GM18907 (cell line): ENCODE measurements around the gene PRELID1.

Experiments used
- ATAC-seq: cut with Tn5 transposase; IDR thresholded peaks from one replicate; pipeline ENCODE4 v1.9.1; 2021; ENCODE audit warnings: mild to moderate bottlenecking, moderate library complexity; ENCODE audit not compliant: unreplicated experiment

PRELID1 gene

DNA sequence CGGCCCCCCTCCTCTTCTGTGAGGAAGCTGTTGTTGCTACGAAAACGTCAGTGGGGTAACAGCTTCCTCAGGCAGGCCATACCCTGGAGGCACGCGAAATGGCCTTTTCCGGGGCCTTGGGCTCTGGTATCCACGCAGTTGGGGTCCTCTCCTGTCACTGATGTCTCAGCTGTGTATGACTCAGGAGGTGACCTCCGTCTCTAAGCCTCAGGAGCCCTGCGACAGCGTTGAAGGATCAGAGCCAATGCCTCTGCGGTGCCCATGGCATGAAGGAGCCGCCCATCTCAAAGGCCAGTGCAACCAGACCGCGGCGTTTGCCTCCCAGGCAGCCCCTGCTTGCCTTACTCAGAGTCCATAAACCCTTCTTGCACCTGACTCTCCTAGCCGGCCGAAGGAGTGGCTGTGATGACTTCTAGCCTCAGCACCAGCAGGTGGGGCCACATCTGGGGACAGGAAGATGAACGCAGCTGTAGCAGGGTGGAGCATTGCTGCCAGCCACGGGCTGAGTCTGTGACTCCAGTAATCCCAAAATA, 9.1 kb downstream of the PRELID1 start:
- ATAC-seq, result peak; percentile 24

DNA sequence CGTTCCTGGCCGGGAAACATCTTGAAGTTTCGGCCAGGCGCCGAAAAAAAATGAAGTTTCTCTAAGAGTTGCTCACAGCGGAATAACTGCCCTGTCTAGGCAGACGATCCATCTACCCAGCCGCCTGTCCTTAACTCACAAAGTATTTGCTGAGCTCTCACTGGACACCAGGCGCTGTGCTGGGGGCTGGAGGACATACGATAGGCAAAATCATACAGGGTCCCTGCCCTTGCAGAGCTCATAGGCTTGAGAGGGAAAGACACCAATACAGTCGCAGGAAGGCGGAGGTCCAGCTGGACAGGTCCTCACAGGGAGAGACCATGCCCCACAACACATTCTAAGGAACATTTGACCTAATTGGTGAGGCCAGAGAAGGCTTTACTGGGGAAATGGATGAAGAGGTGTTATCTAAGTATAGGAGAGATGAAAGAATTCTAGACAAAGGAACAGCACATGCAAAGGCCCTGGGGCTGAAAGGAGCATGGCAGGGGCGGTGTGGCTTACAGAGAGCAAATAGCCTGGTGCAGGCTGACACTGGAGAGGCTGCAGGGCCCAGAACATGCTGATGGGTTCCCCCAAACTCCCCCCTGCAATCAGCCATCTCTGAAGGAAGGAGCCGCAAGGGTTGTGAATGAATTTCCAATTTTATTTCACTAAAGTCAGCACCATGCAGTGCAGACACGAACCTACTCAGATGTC, 10.1 kb downstream of the PRELID1 start:
- no peak for ATAC-seq

DNA sequence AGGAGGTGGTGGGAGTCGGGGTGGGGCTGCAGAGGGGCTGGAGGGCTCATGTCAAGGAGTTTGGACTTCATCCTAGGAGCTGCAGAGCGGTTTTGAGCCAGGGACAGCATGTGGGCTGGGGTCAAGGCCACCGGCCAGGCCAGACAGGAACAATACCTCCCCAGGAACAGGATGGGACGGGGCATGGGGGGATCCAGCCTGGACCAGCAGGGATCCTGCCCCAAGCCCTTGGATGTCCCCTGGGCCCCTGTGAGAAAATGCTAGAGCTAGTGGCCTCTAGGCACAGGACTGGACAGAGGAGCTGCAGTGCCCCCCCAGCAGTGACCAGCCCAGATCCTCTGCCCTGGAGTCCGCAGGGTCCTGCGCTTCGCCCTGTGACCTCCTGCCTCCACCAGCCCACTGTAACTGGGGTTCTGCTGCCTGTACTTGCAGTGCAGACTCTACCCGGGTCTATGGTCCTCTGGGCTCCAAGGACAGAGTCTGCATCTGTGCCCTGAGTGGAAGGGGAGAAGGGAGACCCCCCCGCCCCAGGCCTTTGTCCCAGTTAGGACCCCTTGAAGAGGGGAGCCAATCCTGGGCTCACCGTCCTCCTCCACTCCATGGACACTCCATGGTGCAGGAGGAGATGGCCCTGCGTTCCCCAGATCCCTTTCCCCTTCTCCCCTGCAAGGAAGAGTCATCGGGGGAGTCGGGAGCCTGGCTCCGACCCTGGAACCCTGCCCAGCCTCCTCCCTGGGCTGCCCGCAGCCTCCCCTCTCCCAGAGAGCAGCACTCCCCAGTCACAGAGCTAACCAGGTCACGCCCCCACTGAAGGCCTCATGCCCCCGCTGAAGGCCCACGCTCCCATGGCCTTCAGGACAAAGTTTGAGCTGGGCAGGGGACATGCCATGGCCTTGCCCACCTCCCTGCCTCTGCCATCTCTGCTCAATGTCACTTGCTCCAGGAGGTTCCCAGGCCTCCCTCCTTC, 11.1 kb downstream of the PRELID1 start:
- ATAC-seq, result no peak

DNA sequence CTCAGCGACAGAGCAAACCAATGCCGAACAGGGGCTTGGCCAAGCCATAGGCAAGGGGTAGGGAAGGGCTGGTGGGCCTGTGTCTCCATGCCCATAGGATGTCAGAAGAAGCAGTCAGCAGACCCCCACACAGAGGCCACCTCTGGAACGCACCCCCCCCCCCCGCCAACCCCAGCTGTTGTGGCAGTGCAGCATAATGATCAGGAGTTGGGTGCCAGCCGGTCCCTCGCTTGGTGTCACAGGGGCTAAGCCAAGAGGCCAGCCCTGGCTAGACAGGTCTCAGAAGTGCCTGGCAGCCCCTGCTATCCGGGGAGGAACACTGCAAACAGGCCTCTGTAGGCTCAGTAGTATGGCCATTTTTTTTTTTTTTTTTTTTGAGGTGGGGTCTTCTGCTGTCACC, 11.8 kb downstream of the PRELID1 start:
- no peak for ATAC-seq

DNA sequence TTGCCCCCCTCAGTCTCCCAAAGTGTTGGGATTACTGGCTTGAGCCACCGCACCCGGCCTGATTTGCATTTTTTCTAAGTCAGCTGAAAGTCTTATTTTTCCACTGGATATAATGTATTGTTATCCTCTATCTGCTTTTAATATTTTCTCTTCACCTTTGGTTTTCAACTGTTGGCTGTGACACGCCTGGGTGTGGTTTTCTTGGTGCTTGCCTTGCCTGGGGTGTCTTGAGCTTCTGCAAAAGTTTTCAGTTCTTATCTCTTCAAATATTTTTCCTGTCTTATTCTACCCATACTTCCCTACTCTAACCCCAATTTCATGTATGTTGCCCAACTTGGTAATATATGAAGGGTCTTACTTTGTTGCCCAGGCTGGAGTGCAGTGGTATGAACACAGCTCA, 12.4 kb downstream of the PRELID1 start:
- no peak for ATAC-seq

DNA sequence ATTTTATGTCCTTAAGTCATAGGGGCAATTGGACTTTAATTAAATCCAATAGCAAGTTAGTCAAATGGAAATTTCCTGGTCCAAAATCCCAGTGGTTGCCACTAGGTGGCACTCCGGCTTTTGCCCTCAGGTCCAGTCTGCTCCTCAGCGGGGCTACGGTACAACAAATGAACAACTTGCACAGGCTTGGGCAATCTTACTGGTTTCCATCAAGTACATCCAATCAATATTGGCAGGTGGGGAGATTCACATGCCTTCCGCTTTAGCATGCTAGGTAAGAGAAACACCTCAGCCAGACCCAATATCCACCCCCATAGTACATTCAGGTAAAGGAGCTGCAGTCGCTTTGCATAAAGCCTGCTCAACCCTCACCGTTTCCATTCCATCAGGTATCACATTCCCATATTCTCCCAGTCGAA, 14.4 kb downstream of the PRELID1 start:
- ATAC-seq, result no peak

DNA sequence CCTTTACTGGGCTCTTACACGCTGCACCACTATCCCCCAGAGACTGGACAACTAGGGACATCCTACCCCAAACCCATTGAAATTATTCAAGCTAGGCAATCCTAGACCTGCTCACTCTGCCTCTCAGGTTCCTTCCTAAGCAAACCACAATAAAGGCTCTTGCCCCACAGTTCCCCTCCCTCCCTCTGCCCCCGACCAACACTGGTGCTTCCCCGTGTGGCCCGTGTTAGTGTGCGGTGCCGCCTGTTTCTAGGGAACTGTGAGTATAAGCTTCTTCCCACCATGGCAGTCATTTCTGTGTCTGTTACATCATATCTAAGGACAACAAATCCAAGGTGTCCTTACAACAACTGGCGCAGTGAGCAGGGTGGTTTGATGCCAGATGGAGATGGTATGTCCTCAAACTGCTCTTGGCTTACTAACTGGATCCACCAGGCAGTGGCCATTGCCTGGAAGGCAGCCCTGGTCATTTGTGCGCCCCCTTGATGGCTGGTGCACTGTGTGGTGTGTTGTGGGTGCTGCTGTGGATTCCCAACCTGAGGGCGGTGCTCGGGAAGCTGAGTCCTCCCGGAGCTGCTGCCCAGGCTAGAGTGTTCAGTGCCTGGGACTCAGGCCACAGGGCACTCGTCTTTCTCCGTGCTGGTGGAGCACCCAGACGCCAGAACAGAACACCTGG, 16.5 kb downstream of the PRELID1 start:
- ATAC-seq, result no peak

DNA sequence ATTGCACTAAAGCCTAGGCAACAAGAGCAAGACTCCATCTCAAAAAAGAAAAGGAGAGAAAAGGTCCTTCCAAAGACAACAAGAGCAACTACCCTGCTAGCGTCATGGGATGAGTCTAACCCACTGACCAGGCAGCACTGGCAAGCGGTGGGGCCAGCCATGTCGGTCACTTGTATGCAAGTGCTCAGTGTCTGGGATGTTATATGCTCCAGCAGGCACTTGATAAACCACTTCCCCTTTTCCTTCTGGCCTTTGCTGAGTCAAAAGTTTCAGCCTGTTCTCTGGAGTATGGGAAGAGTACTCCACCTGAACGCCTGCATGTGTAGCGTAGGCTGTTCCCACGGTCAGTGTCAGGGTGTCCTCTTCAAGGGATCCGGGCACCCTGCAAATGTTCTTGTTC, 17.3 kb downstream of the PRELID1 start:
- ATAC-seq, result no peak

DNA sequence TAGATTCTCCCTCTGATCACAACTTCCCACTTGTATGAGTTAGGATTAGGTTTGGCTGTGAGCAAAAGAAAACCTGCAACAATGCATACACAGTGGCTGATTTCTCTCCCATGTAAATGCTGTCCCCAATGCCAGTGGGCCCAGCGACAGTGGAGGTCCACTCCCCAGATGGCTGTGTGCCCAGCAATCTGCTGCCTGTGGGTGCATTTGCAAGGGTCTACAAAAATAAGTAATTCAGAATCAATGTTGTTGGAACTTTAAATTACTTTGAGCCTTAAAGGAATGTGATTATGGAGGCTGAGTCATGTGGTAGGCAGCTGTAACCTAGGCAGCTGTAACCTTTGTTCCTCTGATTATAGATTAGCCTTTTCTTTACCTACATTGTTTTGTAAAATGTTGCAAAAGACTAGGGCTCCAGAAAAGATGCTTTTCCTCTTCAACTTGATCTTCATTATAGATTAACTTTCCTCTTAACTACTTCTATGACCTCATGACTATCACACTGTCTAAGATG, 22.3 kb downstream of the PRELID1 start:
- no peak for ATAC-seq

DNA sequence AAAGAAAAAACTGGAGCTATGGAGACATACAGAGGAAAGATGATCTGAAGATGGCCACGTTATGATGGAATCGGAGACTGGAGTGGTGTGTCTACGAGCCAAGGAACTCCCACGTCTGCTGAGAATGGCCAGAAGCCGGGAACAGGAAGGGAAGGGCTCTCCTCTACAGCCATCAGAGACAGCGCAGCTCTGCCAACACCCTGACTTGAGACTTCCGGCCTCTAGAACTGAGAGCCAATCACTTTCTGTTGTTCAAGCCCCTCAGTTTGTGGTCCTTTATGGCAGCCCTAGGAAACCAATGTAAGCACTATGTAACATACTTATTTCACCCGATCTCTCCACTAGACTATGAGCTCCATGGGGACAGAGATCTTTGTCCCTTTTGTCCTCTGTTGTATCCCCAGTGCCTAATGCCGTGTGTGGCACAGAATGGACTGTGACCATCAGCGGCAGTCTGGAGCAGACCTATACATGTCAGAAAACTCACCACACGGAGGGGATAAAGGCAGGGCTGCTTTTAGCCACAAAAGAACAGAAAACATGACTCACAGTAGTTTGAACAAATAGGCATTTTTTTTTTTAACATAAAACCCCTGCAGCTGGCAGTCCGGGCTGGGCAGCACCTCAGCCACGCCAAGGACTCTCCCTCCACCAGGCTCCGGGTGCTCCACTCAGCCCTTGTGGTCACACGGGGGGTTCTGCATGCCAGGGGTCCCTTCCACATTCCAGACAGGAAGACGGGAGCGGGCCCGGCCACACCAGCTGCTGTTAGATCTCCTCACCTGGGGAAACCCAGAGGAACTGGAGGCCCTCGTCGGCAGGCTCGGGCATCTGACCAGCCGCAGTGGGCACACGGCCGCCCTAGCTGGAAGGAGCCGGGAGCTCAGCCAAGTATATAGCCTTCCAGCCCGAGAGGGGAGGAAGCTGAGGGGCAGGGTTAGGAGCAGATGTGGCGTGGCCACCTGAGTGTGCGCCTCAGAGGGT, 24.2 kb downstream of the PRELID1 start:
- ATAC-seq, result no peak

DNA sequence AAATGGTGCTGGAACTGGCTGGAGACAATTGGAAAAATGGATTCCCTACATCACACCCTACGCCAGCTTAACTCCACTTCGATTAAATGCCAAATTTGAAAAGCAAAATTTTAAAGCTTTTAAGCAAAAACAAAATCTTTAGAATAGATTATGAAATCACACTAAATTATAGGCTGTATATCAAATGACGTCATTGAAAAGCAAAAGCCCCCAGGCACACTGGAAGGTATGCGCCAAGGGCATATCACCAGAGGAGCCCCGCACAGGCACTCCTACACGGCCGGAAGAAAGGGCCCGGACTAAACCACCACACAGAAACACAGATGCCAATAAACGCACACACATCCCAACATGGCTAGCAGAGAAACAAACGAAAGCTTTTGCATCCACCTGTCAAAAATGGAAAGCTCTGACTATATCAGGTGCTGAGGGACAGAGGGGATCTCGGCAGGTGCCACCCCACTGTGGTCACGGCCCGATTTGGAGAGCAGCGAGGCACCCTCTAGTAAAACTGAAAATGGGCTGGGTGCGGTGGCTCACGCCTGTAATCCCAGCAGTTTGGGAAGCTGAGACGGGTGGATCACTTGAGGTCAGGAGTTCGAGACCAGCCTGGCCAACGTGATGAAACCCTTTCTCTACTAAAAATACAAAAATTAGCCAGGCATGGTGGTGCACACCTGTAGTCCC, 25.1 kb downstream of the PRELID1 start:
- no peak for ATAC-seq

DNA sequence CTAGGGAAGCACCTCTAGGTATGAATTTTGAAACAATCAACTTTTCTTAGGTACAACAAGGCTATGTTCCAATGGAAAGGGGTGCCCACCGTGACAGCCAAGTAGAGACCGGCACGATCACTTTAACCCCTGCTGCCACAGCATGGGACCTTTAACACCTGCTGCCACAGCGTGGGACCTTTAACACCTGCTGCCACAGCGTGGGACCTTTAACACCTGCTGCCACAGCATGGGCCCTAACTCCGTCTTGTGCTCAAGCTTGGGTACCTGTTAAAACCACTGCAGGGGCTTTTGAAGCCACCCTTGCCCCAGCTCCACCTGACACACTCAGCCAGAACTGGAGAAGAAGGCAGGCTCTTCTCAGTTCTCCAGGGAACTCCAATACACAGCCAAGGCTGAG, 26.3 kb downstream of the PRELID1 start:
- ATAC-seq, result no peak

DNA sequence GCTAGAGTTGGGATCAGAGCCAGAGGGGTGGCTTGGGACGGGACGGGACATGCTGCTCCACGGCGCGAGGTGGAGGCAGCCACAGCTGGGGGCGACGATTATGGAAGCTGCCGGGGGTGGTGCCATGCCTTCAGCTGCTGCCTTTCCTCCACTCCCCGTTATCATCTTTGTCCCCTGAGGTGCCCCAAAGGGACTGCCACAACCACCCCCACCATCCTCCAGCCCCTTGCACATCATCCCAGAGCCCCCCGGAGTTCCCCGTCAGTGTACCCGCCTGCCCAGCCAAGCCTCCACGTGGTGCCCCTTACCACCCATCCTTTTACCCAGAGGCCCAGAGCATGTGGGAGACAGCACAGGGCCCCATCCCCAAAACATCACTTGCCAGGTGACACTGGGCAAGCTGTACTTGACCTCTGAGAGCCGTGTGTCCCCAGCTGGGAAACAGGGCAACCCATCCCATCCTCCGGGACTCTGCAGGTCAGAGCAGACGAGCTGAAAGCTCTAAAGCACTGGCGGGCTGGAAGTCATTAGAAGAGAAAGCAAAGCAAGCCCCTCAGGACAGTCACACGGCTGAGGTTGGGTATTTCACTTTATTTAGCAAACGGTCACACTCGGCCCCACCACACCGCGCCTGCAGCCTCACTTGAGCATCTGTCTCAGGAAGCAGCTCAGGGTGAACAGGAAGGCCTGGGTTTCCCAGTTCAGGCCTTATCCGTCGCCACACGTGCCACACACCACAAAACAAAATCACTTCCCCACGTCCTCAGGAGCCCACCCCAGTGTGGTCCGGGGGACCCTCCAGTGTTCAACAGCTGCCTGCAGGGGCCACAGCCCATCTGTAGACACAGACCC, 27.6 kb downstream of the PRELID1 start:
- no peak for ATAC-seq

DNA sequence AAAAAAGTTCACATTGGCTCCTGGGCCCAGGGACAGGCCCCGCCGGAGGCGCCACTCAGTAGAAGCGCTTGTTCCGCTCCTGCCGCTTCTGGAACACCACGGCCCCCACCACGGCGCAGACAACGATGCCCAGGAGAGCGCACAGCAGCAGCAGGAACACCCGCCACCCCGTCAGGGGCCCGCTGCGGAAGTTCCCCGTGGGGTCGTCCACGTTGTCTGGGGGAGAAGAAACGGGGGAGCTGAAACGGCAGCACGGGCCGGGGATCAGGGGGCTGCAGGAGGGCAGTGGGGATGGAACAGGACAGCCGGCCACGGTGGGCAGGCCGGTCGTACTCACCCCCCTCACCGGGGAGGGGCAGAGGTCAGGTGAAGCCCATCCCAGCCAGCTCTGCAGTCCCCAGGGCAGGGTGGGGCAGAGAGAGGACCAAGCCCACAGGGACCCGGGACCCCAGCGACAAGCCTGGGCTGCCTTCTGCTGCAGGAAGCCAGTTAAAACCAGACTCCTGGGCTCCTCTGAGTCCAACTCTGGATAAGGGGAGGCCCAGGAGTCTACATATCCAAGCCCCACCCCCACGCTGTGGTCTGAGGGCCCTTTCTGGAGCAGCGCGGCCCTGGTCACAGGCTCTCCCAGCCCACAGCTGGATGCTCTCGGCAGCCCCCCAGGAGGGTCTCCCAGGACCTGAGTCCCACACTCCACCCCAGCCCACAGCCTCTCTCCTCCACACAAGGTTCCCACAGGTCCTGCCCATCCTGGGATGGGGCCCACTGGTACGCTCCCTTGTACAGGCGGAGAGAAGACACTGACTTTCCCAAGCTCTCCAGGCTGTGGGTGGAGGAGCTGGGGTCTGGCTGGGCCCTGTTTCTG, 28.7 kb downstream of the PRELID1 start:
- no peak for ATAC-seq

DNA sequence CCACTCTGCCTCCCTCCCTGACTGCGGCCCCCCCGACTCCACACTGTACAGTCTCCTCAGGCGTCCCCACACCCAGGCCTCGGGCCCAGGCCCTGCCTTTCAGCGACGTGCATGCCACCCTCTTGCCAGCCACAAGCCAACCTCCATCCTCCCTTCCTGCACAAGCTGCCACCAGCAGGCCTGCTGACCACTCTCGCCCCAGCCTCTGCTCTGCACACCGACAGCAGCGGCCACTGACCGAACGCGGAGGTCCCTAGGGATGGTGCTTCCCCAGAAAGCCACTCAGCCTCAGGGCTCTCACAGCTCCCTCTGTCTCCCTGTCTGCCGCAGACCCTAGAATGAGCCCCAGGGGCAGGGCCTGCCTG, 29.3 kb downstream of the PRELID1 start:
- ATAC-seq, result no peak

DNA sequence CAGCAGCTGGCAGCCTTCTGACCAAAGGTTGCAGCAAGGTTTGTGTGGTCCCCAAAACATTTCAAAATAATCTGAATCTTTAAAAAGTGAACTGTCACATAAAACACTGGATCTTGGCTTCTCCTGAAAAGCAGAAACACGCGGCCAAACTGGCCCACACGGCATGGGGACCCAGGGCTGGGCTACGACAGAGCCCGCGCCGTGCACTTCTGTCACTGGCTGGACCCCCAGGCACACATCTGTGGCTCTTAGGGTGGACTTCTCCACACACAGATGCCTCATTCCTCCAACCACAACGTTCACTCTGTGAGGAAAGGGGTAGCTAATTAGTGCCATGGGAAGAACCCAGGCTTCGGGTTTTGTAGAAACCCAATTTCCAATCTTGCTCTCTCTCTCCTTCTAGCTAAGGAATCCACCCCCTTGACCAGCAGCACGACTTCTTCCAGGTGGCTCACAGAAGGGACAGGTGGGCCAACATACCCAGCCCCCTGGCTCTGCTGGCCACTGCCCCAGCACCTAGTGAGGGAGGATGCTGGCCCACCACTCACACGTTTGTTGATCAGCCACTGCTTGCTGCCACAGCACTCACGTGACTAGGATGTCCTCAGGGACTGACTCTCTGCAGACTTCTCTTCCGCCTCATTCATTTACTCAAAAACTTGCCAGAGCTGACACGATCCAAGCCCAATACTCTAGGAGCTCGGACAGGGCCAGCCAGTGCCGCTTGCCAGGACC, 30.0 kb downstream of the PRELID1 start:
- ATAC-seq, result no peak

DNA sequence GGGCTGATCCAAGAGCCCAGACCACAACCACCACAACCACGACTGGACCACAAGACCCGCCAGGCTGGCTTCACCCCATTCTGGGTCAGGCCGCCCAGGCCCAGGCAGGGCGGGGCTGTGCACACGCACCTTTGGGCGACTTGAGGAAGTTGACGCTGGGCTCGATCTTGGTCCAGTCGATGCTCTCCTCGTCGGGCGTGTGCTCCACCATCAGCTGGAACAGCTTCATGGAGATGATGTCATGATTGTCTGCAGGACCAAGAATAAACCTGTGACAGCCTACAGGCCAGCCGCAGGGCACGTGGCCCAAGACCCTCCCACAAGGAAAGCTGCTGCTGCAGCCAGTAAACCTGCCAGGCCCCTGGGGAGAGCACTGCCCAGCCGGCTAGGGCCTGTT, 30.6 kb downstream of the PRELID1 start:
- ATAC-seq, result no peak
